OCI-LY7 (cell line): ENCODE results near the gene CTRB1.

Experiments
- EZH2phosphoT487 ChIP-seq: fragments of 200-600 bp; sonication (generic); IDR thresholded peaks from 2 replicates; pipeline ENCODE4 v1.6.1; 2018; ENCODE audit warnings: low read depth, borderline replicate concordance, mild to moderate bottlenecking, mixed run types, antibody characterized with exemption, low read length, moderate library complexity, mixed read lengths
- TF ChIP-seq, protein P1 (sequence below): fragments of 200-600 bp; sonication (generic); conservative IDR thresholded peaks from 2 replicates; pipeline ENCODE4 v1.5.1; 2014; ENCODE audit warnings: mild to moderate bottlenecking, antibody characterized with exemption, low read length, moderate library complexity, mixed read lengths

DNA sequence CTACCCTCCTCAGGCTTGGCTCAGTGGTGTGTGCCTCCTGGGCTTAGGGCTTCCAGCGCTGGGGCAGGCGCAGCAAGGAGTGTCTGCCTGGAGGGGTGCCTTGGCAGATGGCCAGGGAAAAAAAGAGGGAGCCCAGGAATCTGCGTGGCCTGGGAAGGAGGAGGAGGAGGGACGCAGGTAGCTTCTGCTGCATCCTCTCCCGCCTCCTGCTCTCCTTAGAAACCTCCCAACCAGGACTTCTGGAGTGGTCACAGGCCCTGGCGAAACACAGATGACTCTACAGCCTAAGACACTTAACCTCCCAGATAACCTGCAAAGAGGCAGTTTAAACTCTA lies 40.0 kb downstream of the CTRB1 start:
- TF ChIP-seq, protein P1, sequence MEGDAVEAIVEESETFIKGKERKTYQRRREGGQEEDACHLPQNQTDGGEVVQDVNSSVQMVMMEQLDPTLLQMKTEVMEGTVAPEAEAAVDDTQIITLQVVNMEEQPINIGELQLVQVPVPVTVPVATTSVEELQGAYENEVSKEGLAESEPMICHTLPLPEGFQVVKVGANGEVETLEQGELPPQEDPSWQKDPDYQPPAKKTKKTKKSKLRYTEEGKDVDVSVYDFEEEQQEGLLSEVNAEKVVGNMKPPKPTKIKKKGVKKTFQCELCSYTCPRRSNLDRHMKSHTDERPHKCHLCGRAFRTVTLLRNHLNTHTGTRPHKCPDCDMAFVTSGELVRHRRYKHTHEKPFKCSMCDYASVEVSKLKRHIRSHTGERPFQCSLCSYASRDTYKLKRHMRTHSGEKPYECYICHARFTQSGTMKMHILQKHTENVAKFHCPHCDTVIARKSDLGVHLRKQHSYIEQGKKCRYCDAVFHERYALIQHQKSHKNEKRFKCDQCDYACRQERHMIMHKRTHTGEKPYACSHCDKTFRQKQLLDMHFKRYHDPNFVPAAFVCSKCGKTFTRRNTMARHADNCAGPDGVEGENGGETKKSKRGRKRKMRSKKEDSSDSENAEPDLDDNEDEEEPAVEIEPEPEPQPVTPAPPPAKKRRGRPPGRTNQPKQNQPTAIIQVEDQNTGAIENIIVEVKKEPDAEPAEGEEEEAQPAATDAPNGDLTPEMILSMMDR, result no peak
- no peak for TF ChIP-seq EZH2phosphoT487
